HFF-Myc (cell line): ENCODE measurements around the gene ASB6.
"Not testable (repeated sequence)": the region's sequence is repeated elsewhere in the genome, so short reads cannot be mapped to it uniquely, and the experiment has no call there.

Experiments
- DNase-seq: peaks from one replicate; pipeline ENCODE4 v3.0.0-alpha.2; 2011; ENCODE audit warnings: low read depth; ENCODE audit errors: extremely low read depth
- H3K4me3 ChIP-seq: replicated peaks from 2 replicates; pipeline ENCODE4 v1.5.1; 2011; ENCODE audit warnings: low read depth, mild to moderate bottlenecking, control low read depth, low read length
- CTCF ChIP-seq: IDR thresholded peaks from 2 replicates; pipeline ENCODE4 v1.5.1; 2012; ENCODE audit warnings: mild to moderate bottlenecking, low read depth, low read length, control low read depth; ENCODE audit errors: missing control alignments

Gene ASB6

GRCh38 chr9:129664746-129665388 lies 22.9 kb upstream of the ASB6 start:
- peak overlapping the region; percentile 68 for H3K4me3 ChIP-seq
- no peak for DNase-seq
- TF ChIP-seq CTCF: no peak

GRCh38 chr9:129662239-129662638 lies 20.3 kb upstream of the ASB6 start:
- H3K4me3 ChIP-seq: not testable (repeated sequence)

GRCh38 chr9:129661029-129661428 lies 19.1 kb upstream of the ASB6 start:
- no peak overlapping the region for H3K4me3 ChIP-seq
- DNase-seq: no peak
- no peak for TF ChIP-seq CTCF

More at GRCh38 chr9:129662239-129662638, 20.3 kb upstream of the ASB6 start:
- DNase-seq: not testable (repeated sequence)

- no peak for TF ChIP-seq CTCF
- no peak for DNase-seq
Observed at GRCh38 chr9:129656795-129657390, 14.9 kb upstream of the ASB6 start.

GRCh38 chr9:129655696-129656095 lies 13.7 kb upstream of the ASB6 start:
- no peak overlapping the region for H3K4me3 ChIP-seq
- no peak for DNase-seq

More at GRCh38 chr9:129656795-129657390, 14.9 kb upstream of the ASB6 start:
- no peak overlapping the region for H3K4me3 ChIP-seq

GRCh38 chr9:129655154-129655553 lies 13.2 kb upstream of the ASB6 start:
- TF ChIP-seq CTCF: no peak
- H3K4me3 ChIP-seq: no peak overlapping the region
- no peak for DNase-seq

More at GRCh38 chr9:129655696-129656095, 13.7 kb upstream of the ASB6 start:
- TF ChIP-seq CTCF: no peak

GRCh38 chr9:129654554-129655040 lies 12.6 kb upstream of the ASB6 start:
- DNase-seq: no peak
- H3K4me3 ChIP-seq: no peak overlapping the region
- no peak for TF ChIP-seq CTCF
